ENCODE results near the gene RNF41. TPM values are rescaled to one million over a fixed set of nuclear protein-coding genes. Genes with fewer than 3 reads are reported as not detected.

RNF41 gene
- polyA plus RNA-seq, 3 donors: 43.8 to 50.1 (median 47.2) TPM

DNA sequence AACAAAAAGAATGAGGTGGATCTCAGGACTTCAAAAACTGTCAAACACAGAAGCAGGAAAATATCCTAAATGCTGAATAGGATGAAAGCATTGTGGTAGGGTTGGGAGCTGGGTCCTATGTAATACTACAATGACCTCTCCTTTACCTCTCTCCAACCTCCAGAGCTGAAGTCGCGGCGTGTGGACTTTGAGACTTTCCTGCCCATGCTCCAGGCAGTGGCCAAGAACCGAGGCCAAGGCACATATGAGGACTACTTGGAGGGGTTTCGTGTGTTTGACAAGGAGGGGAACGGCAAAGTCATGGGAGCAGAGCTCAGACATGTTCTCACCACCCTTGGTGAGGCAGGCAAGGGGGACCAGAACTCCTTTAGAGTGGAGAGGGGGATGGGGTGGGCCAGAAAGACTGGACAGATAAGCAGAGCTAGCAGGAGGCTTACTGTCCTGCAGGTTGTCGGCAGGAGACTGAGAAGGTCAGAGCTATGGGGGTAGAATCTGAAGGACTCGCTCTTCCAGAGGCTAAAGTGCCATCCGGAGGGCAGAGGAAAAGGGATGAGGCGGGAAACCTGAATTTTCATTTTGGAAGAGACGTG is 66.4 kb downstream of the RNF41 start:
- DNase-seq: no peak

GRCh38 chr12:56154818-56155217 is 66.9 kb downstream of the RNF41 start:
- DNase-seq: no peak

DNA sequence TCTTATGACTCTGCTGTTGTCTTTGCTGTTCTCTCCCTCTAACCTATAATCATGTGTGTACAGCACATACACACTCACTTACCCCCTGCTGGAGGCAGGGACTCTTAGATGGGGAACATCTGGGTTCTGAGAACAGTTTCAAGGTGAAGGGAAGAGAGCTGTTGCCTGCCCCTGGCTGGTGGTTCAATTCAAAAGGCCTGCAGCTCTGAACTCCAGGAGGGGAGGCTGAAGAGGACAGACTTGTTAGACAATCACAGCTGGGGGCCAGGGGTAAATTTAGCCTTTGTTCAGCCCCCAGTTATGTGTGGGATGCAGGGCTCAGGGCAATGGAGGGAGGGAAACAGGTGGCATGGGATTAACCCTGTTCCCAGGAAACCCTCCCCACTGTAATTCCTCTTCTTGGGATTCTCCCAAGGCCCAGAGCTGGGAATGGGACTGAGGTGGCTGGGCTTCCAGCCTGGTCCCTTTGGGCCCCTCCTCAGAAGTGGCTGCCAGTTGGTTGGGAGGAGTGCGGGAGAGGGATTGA is 67.4 kb downstream of the RNF41 start:
- no peak for DNase-seq

DNA sequence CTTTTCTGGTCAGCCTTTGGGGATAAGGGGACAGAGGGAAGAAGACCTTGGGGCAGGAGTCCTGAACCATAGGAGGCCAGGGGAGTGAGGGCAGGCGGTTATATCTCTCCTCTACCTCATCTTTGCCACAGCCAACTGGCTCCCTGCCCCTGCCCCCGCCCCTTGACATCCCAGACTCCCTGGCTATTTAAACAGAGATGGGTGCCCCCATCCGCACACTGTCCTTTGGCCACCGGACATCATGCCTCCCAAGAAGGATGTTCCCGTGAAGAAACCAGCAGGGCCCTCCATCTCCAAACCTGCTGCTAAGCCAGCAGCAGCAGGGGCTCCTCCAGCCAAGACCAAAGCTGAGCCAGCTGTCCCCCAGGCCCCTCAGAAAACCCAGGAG is 68.0 kb downstream of the RNF41 start:
- DNase-seq: no peak

- DNase-seq: no peak
These were observed 68.7 kb downstream of the RNF41 start for GRCh38 chr12:56152756-56153677.

Other genes with a start within 250 kb of the RNF41 start
- 100 to 1,000 TPM; 149 to 175 (median 158) TPM for gene RAB5B, start 247.8 kb downstream of the RNF41 start, polyA plus RNA-seq (ENCODE audit: insufficient read length in 3 of 3)
- gene SUOX, start 224.6 kb downstream of the RNF41 start, polyA plus RNA-seq (ENCODE audit: insufficient read length in 3 of 3): 10 to 100 TPM; 49.5 to 56.8 (median 53.3) TPM
- 10 to 100 TPM; 15.8 to 23.6 (median 20.1) TPM for gene IKZF4, start 200.9 kb downstream of the RNF41 start, polyA plus RNA-seq (ENCODE audit: insufficient read length in 3 of 3)
- 100 to 1,000 TPM; 366 to 522 (median 513) TPM for gene RPS26, start 180.0 kb downstream of the RNF41 start, polyA plus RNA-seq (ENCODE audit: insufficient read length in 3 of 3)
- 100 to 1,000 TPM in 2 of 3 donors, 10 to 100 TPM in 1; 70.3 to 125 (median 113) TPM for gene ERBB3, start 141.8 kb downstream of the RNF41 start, polyA plus RNA-seq (ENCODE audit: insufficient read length in 3 of 3)
- 100 to 1,000 TPM; 140 to 173 (median 148) TPM for gene PA2G4, start 117.4 kb downstream of the RNF41 start, polyA plus RNA-seq (ENCODE audit: insufficient read length in 3 of 3)
- gene RPL41, start 105.3 kb downstream of the RNF41 start, polyA plus RNA-seq (ENCODE audit: insufficient read length in 3 of 3): 1,000 to 10,000 TPM; 4,623 to 5,799 (median 4,745) TPM
- gene ZC3H10, start 103.7 kb downstream of the RNF41 start, polyA plus RNA-seq (ENCODE audit: insufficient read length in 3 of 3): 1 to 10 TPM; 6.1 to 7.4 (median 6.9) TPM
- 10 to 100 TPM; 79.5 to 86.3 (median 81.9) TPM for gene ESYT1, start 93.7 kb downstream of the RNF41 start, polyA plus RNA-seq (ENCODE audit: insufficient read length in 3 of 3)
- 100 to 1,000 TPM; 158 to 186 (median 174) TPM for gene MYL6B, start 69.3 kb downstream of the RNF41 start, polyA plus RNA-seq (ENCODE audit: insufficient read length in 3 of 3)
- gene MYL6, start 63.6 kb downstream of the RNF41 start, polyA plus RNA-seq (ENCODE audit: insufficient read length in 3 of 3): 1,000 to 10,000 TPM; 1,644 to 2,112 (median 1,781) TPM
- gene SMARCC2, start 32.4 kb downstream of the RNF41 start, polyA plus RNA-seq (ENCODE audit: insufficient read length in 3 of 3): 100 to 1,000 TPM; 116 to 152 (median 133) TPM
- gene NABP2, start 2.4 kb upstream of the RNF41 start, polyA plus RNA-seq (ENCODE audit: insufficient read length in 3 of 3): 10 to 100 TPM; 28.2 to 30.5 (median 28.3) TPM
- 10 to 100 TPM; 73.2 to 87.0 (median 81.7) TPM for gene SLC39A5, start 8.1 kb upstream of the RNF41 start, polyA plus RNA-seq (ENCODE audit: insufficient read length in 3 of 3)
- 10 to 100 TPM; 32.8 to 40.5 (median 39.0) TPM for gene ANKRD52, start 36.5 kb upstream of the RNF41 start, polyA plus RNA-seq (ENCODE audit: insufficient read length in 3 of 3)
- gene COQ10A, start 45.0 kb upstream of the RNF41 start, polyA plus RNA-seq (ENCODE audit: insufficient read length in 3 of 3): 10 to 100 TPM; 16.3 to 25.5 (median 19.6) TPM
- gene CS, start 78.4 kb upstream of the RNF41 start, polyA plus RNA-seq (ENCODE audit: insufficient read length in 3 of 3): 100 to 1,000 TPM; 202 to 237 (median 212) TPM
- 100 to 1,000 TPM; 160 to 182 (median 172) TPM for gene CNPY2, start 94.1 kb upstream of the RNF41 start, polyA plus RNA-seq (ENCODE audit: insufficient read length in 3 of 3)
- 100 to 1,000 TPM in 1 of 3 donors, 10 to 100 TPM in 2; 82.4 to 140 (median 98.9) TPM for gene PAN2, start 112.1 kb upstream of the RNF41 start, polyA plus RNA-seq (ENCODE audit: insufficient read length in 3 of 3)
- 1 to 10 TPM in 2 of 3 donors, under 1 TPM in 1; 0.85 to 1.1 (median 1.0) TPM for gene IL23A, start 117.0 kb upstream of the RNF41 start, polyA plus RNA-seq (ENCODE audit: insufficient read length in 3 of 3)
- gene STAT2, start 138.2 kb upstream of the RNF41 start, polyA plus RNA-seq (ENCODE audit: insufficient read length in 3 of 3): 100 to 1,000 TPM in 2 of 3 donors, 10 to 100 TPM in 1; 73.4 to 152 (median 139) TPM
- gene APOF, start 140.9 kb upstream of the RNF41 start, polyA plus RNA-seq (ENCODE audit: insufficient read length in 3 of 3): under 1 TPM; 0.10 to 0.13 (median 0.11) TPM
- 10 to 100 TPM; 44.4 to 47.0 (median 46.2) TPM for gene TIMELESS, start 227.5 kb upstream of the RNF41 start, polyA plus RNA-seq (ENCODE audit: insufficient read length in 3 of 3)
- under 1 TPM in 1 of 3 donors, not detected in 2; 0.21 TPM for gene MIP, start 232.7 kb upstream of the RNF41 start, polyA plus RNA-seq (ENCODE audit: insufficient read length in 3 of 3)
- 1 to 10 TPM; 3.8 to 7.8 (median 6.9) TPM for gene SPRYD4, start 246.7 kb upstream of the RNF41 start, polyA plus RNA-seq (ENCODE audit: insufficient read length in 3 of 3)